Lower leg skin (tissue), 4 donors: ENCODE data around the gene SAMD13. TPM values are rescaled to one million over a fixed set of nuclear protein-coding genes. Genes with fewer than 3 reads are reported as not detected.
"Not testable (repeated sequence)": the region's sequence is repeated elsewhere in the genome, so short reads cannot be mapped to it uniquely, and the experiment has no call there.

Experiments used
- DNase-seq, 2 donors: peaks; one replicate each; pipeline ENCODE4 v3.0.0-alpha.2; 2019; ENCODE audit warnings: low spot score in 2 of 2
- H3K4me3 ChIP-seq: fragments of 200-600 bp; sonication (generic); 2 replicates; pipeline ENCODE4 v1.5.1; 2017; ENCODE audit warnings: mild to moderate bottlenecking, low read depth; ENCODE audit not compliant: poor library complexity, severe bottlenecking
- CTCF ChIP-seq, 3 donors: fragments of 450-650 bp; IDR thresholded peaks; one replicate each; pipeline ENCODE4 v1.5.1; 2016; ENCODE audit warnings: antibody characterized with exemption in 3 of 3, mild to moderate bottlenecking in 3 of 3, moderate library complexity in 2 of 3
- POLR2A ChIP-seq, 2 donors: fragments of 450-650 bp; IDR thresholded peaks; one replicate each; pipeline ENCODE4 v1.6.1; 2016 to 2017; ENCODE audit warnings: antibody characterized with exemption in 2 of 2, mild to moderate bottlenecking in 1 of 2, moderate library complexity in 1 of 2
- WGBS, 2 donors: methylation state at CpG; one replicate each; pipeline ENCODE4 v1.1.5; 2018; 5-methylcytosine and 5-hydroxymethylcytosine counted together
- intact Hi-C: fragments of 100-400 bp; cut with DNase I; formaldehyde crosslinking; loops from one replicate; pipeline ENCODE4 v1.15.0; 2023; ENCODE audit warnings: low total_unique reads
- total RNA-seq, 4 donors: library from RNA; depleted of rRNA; stranded (reverse); fragments of >200 nt; gene quantifications; one replicate each; pipeline ENCODE4 v1.1.0, GENCODE V29; 2016

SAMD13 gene
- total RNA-seq, 4 donors from 2014 or later, result 0.88 to 1.1 TPM; not detected in 2

DNA sequence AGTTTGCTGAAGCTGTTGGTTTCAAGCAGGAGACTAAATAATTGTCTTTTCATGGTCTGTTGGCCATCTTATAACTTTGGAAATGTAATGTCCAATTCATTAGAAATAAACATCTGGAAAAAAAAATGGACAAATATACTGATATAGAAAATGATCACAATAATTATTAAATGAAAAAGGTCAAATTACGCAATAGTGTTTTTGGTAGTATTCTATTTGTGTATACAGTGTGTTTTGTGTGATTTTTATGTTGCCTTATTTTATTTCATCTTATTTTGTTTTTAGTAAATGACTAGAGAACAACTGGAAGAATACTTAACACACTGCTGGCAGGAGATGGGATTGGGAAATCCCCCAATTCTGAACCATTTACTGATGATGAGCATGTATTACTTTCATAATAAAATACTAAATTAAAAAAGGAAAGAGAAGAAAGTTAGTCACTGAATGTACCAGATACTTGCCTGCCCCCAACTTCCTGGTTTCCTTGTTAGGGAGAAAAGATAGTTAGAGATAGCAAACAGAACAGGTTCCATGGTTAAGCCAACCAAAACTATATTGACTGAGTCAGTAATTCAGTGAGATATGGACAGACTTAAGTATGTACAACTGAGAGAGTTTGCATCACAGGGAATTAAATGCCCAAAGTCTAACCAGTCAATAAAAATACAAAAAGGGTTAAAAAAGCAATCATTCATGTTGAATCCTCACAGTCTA, 24.0 kb upstream of the SAMD13 start:
- 100% methylated on average over 1 of the region's 1 CpG for WGBS, 2 donors
- DNase-seq, result no peak
- H3K4me3 ChIP-seq, result no peak overlapping the region
- intact Hi-C loops, result no loop called here
- TF ChIP-seq CTCF (IDR thresholded peaks at IDR 0.05) (no peak), POLR2A (IDR thresholded peaks at IDR 0.05) (no peak)

- no peak for TF ChIP-seq POLR2A (IDR thresholded peaks at IDR 0.05)
- TF ChIP-seq CTCF (IDR thresholded peaks at IDR 0.05), result no peak
- no peak overlapping the region for H3K4me3 ChIP-seq
- intact Hi-C loops, result no loop called here
- WGBS, 2 donors, result 50 to 52% methylated on average over 7 of the region's 7 CpGs
- no peak for DNase-seq
Measured at GRCh38 chr1:84278905-84279304, 22.6 kb upstream of the SAMD13 start.

GRCh38 chr1:84280912-84281311, 20.6 kb upstream of the SAMD13 start:
- no peak overlapping the region for H3K4me3 ChIP-seq
- intact Hi-C loops, result no loop called here
- no peak for DNase-seq
- TF ChIP-seq CTCF (IDR thresholded peaks at IDR 0.05), result no peak
- TF ChIP-seq POLR2A (IDR thresholded peaks at IDR 0.05), result no peak

- intact Hi-C loops, result no loop called here
- no peak overlapping the region for H3K4me3 ChIP-seq
- WGBS, 2 donors, result 94 to 95% methylated on average over 1 of the region's 1 CpG
- TF ChIP-seq CTCF (IDR thresholded peaks at IDR 0.05) (no peak), POLR2A (IDR thresholded peaks at IDR 0.05) (no peak)
- DNase-seq, result no peak
Measured at GRCh38 chr1:84282780-84283333, 18.7 kb upstream of the SAMD13 start.

- H3K4me3 ChIP-seq, result no peak overlapping the region
- intact Hi-C loops, result no loop called here
- no peak for TF ChIP-seq POLR2A (IDR thresholded peaks at IDR 0.05)
- TF ChIP-seq CTCF (IDR thresholded peaks at IDR 0.05), result no peak
- DNase-seq, result no peak
- WGBS, 2 donors, result 48 to 55% methylated on average over 1 of the region's 1 CpG
Measured at GRCh38 chr1:84283381-84283780, 18.1 kb upstream of the SAMD13 start.

GRCh38 chr1:84286071-84286470, 15.4 kb upstream of the SAMD13 start:
- no peak for TF ChIP-seq CTCF (IDR thresholded peaks at IDR 0.05)
- H3K4me3 ChIP-seq, result no peak overlapping the region
- WGBS, 2 donors, result 90 to 98% methylated on average over 1 of the region's 1 CpG
- DNase-seq, result no peak
- intact Hi-C loops, result no loop called here

GRCh38 chr1:84287389-84287788, 14.1 kb upstream of the SAMD13 start:
- 49 to 52% methylated on average over 3 of the region's 3 CpGs for WGBS, 2 donors
- H3K4me3 ChIP-seq, DNase-seq, intact Hi-C loops: not testable (repeated sequence)
